UCSD-AML1 (cell line): Measurements from ENCODE around the gene CPXM2.

Source experiments
- DNase-seq: peaks from one replicate; lab custom pipeline; 2025; ENCODE audit not compliant: unreplicated experiment; lab: John Stamatoyannopoulos, UW

Gene CPXM2

DNA sequence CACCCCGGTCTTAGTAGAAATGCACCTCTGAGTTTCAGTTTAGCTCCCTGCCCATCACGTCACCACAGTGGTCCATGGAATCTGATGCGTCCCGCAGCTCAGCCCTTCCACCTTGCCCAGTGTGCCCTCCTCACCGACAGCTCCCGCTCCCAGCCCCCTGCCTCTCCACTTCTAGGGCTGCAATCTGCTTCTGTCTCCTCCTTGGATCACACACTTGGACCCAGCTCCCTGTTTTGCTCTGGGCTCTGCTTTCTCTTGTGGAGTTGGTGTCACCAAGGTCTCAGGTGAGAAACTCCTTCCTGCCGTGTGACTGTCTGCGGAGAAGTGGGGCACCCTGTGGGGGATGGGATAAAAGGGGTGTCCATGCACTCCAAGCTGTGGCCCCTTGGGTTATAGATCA lies 187.5 kb downstream of the CPXM2 start:
- no peak for DNase-seq

DNA sequence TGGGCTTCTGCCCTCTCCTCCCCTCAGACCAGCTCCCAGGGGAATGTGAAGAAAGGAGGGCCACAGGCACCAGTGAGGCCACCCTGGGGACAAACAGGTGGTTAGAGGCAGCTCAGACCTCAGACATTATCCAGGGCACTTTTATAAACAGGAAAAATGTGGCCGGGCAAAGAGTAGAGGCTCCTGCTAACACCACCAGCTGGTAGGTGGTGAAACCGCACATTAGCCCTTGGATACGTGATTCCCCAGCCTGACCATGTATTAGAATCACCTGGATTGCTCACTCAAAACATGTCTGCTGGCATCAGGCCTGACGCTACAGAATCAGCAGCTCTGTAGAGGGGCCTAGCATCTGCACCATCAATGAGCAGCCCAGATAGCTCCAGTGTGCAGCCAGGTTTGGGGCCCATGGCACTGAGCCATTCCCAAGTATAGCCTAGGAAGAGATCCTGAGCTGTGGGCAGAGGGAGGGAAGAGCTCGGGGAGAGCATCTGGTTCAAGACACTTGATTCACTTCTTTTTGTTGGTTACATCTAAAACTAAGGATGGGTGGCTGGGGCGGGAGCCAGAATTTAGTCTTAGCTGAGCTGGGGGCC lies 188.3 kb downstream of the CPXM2 start:
- DNase-seq = no peak
